HEK293T (cell line): ENCODE results near the gene SMG6.

ENCODE experiments used
- ARNT ChIP-seq: fragments of 450-650 bp; IDR thresholded peaks from 2 replicates; pipeline ENCODE4 v1.6.1; 2017; ENCODE audit warnings: mild to moderate bottlenecking
- BHLHE40 ChIP-seq: fragments of 450-650 bp; IDR thresholded peaks from 2 replicates; pipeline ENCODE4 v1.6.1; 2016; ENCODE audit warnings: mild to moderate bottlenecking, moderate library complexity, borderline replicate concordance
- CTBP1 ChIP-seq: fragments of 450-650 bp; IDR thresholded peaks from 2 replicates; pipeline ENCODE4 v1.6.1; 2016; ENCODE audit warnings: borderline replicate concordance
- FOXA1 ChIP-seq: fragments of 450-650 bp; IDR thresholded peaks from 2 replicates; pipeline ENCODE4 v1.6.1; 2016; ENCODE audit warnings: mild to moderate bottlenecking
- FOXM1 ChIP-seq: fragments of 450-650 bp; IDR thresholded peaks from 2 replicates; pipeline ENCODE4 v1.6.1; 2017; ENCODE audit warnings: mild to moderate bottlenecking, borderline replicate concordance
- L3MBTL2 ChIP-seq: fragments of 450-650 bp; conservative IDR thresholded peaks from 2 replicates; pipeline ENCODE4 v1.6.1; 2016; ENCODE audit warnings: mild to moderate bottlenecking
- SP1 ChIP-seq: fragments of 450-650 bp; IDR thresholded peaks from 2 replicates; pipeline ENCODE4 v1.6.1; 2017
- SUZ12 ChIP-seq: fragments of 450-650 bp; IDR thresholded peaks from 2 replicates; pipeline ENCODE4 v1.6.1; 2016; ENCODE audit warnings: mild to moderate bottlenecking
- TARDBP ChIP-seq: fragments of 450-650 bp; IDR thresholded peaks from 2 replicates; pipeline ENCODE4 v1.6.1; 2016

- no peak for TF ChIP-seq TARDBP
- TF ChIP-seq SUZ12: no peak
- no peak for TF ChIP-seq FOXM1
- no peak for TF ChIP-seq CTBP1
- no peak for TF ChIP-seq FOXA1
- TF ChIP-seq BHLHE40: no peak
- no peak for TF ChIP-seq SP1
- no peak for TF ChIP-seq ARNT
- no peak for TF ChIP-seq L3MBTL2
Measured at GRCh38 chr17:2076087-2076984, 227.2 kb downstream of the SMG6 start.
